ENCODE data around the gene AGAP3.

Gene AGAP3

GRCh38 chr7:151057989-151058780, 28.1 kb upstream of the AGAP3 start:
- peak; percentile 100 for DNase-seq

DNA sequence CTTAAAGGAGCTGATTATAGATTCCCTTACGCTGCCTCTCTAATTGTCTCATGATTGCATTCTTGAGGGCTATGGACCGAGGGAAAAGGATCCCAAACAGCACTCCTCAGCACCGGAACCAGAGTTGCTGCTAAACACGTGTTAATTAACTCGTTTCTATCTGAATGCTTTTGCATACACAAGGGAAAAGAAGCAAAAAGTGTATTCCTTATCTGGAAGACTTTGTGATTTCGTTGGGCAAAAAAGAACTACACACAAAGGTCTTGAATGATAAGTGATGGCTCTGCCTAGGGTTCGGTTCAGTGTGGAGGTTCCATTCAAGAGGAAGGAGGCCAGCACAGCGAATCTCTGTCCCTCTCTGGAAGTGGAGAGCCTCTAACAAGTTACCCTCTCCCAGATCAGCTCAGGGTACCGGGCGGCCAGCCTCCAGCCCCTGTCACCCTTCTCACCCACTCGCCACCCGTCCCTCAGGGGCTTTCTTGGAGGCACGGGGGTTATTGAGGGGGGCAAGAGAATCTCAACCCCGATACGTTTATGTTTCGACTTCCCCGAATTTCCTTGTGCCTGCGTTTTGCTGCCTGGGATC, 27.4 kb upstream of the AGAP3 start:
- peak; percentile 16 for DNase-seq

DNA sequence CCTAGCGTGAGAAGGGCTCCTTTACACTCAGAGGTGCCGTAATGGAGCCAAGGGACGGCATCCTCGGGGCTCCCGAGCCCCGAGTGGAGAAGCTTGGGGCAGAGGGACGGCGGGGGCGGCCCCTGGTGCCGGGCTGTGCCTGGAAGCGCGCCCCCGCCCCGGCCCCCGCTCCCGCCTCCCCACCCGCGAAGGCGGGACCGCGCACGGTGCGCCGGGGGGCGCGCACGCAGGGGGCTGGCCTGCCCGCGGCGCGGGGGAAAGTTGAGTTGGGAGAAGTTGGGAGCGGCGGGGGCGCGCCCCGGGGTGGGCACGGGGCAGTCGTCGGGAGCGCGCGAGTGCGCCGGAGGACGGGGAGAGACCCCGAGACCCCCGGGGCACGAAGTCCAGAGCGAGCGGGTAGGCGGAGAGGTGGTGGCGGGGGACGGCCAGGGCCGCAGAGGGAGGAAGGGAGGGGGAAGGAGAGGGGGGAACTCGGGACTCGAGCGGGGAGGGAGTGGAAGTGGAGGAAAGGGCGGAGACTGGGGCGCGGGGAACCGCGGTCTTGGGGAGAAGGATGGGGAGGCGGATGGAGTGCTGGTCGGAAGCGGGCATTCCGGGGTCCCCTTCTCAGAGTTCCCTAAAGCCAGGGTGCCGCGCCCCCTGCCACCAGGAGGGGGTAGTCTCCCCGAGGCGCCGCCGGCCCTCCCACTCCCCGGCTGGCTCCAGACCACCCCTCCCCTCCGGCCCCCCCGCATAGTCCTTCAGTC, 26.7 kb upstream of the AGAP3 start, which contains the start of gene SLC4A2:
TSS of gene SLC4A2 (plus strand) at position 223 of the 746 bp plus-strand sequence. CDS start 2,399 bp downstream, outside the sequence.
- DNase-seq: peak; percentile 85

- no peak for DNase-seq
Observed at GRCh38 chr7:151060113-151060415, 26.2 kb upstream of the AGAP3 start.

- peak; percentile 82 for DNase-seq
Observed at GRCh38 chr7:151060416-151061212, 25.7 kb upstream of the AGAP3 start.

DNA sequence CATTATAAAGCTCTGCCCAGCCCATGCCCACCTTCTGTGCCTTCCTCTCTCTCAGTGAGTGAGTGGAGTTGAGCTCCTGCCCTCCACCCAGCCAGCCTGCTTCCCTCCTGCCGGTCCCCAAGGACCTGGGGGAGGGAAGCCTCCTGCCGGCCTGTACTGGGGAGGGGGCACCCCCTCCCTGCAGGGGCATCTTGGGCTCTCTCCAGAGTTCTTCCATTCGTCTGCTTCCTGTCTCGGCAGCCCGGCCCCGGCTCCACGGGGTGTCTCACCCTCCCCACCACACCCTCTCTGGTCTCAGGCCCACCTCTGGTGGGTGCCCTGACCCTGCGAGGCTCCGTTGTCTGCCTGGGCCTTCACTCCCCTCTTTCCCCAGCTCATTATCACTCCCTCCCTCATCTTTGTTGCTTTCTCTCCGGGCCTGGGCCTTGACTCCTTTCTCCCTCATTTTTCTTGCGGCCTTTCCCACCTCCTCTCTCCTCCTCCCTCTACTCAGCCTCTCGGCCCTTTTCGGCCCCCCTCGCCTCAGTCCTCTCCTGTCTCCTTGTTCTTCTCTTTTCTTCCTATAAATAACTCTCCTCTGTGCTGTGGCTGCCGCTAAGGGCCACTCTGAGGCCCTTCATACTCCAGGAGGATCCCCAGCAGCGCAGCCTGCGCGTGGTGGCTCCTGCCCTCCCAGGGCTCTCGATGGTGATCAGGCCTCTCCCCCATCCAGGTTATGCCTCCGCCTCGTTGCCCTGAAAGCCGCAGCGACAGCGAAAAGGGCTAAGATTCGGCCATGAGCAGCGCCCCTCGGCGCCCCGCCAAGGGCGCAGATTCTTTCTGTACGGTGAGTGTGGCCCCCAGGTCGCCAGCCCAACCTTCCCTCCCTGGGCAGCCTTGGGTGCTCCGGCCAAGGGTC, 24.8 kb upstream of the AGAP3 start:
- no peak for DNase-seq

DNA sequence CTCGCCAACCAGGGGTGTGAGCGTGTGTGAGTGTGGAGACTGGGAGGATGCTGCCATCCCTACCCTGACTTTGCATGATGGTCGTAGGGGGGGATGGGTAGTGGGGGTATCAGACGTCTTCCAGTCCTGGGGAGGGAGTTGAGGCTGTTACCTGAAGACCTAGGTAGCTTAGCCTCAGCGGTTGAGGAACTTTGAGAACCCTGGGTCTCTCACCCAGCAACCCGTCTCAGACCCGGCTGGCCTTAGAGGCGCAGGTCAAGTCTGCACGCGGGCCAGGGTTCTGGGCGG, 24.2 kb upstream of the AGAP3 start:
- no peak for DNase-seq

GRCh38 chr7:151062399-151063211, 23.7 kb upstream of the AGAP3 start:
- DNase-seq: no peak

DNA sequence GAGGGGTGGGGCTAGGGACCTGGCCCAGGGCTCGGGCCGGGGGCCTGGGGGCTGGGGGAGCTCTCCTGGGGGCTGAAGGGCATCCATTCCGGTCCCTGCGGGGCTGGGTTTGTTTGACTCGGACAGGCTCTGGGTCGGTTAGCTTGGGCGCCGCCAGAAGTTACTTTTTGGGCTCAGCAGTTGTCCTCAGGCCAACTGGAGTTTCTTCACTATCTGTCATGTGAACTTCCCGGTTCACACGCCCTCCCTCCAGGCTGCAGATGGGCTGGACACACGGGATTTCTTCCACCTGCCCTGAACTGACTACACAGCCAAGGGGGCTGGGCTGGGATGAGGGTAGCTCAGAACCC, 23.1 kb upstream of the AGAP3 start:
- DNase-seq: no peak

- DNase-seq: no peak
Observed at GRCh38 chr7:151064454-151064853, 21.8 kb upstream of the AGAP3 start.

- DNase-seq: no peak
Observed at GRCh38 chr7:151064993-151065392, 21.3 kb upstream of the AGAP3 start.

GRCh38 chr7:151065516-151065915, 20.8 kb upstream of the AGAP3 start:
- no peak for DNase-seq

DNA sequence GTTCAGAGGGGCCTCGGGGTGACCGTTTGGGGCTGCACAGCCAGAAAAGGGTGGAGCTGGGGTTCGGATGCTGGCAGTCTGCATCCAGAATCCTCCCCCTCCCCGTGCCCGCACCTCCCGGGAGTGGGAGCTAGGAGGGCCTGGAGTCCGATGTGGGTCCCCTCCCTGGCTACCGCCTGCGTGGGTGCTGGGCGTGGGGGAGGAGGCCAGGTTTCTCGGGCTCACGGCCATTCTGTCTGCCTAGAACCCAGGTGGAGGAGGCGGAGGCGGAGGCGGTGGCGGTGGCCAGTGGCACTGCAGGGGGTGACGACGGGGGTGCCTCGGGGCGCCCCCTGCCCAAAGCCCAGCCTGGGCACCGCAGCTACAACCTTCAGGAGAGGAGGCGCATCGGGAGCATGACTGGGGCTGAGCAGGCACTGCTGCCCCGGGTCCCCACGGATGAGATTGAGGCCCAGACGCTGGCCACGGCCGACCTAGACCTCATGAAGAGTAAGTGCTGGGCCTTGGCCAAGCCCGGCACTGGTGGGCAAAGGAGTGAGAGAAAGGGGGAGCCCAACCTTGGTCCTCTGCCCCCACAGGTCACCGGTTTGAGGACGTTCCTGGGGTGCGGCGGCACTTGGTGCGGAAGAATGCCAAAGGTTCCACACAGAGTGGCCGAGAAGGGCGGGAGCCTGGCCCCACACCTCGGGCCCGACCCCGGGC, 19.9 kb upstream of the AGAP3 start:
- DNase-seq: no peak

GRCh38 chr7:151068069-151068773, 18.1 kb upstream of the AGAP3 start:
- DNase-seq: no peak

- DNase-seq: no peak
Observed at GRCh38 chr7:151069841-151070573, 16.3 kb upstream of the AGAP3 start.

GRCh38 chr7:151070574-151070960, 15.7 kb upstream of the AGAP3 start:
- no peak for DNase-seq

- DNase-seq: no peak
Observed at GRCh38 chr7:151071032-151071866, 15.0 kb upstream of the AGAP3 start.

DNA sequence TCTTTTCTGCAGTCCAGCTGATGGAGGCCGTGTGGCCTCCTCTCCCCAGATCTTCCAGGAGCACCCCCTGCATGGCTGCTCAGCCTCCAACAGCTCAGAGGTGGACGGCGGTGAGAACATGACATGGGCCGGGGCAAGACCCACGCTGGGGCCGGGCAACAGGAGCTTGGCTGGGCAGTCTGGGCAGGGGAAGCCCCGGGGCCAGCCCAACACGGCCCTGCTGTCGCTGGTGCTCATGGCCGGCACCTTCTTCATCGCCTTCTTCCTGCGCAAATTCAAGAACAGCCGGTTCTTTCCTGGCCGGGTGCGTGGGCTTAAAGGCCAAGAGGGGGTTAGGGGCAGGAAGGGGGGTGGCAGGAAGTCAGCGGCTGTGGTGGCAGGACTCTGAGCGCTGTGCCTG, 12.3 kb upstream of the AGAP3 start:
- no peak for DNase-seq
